GM12878 (cell line): ENCODE measurements around the gene GNA14. TPM values are rescaled to one million over a fixed set of nuclear protein-coding genes. Genes with fewer than 3 reads are reported as not detected.

Experiments used
- ATAC-seq: fragments of 200-7000 bp; cut with Tn5 transposase; 3 replicates; pipeline ENCODE4 v1.9.1; 2020; ENCODE audit warnings: mild to moderate bottlenecking, moderate library complexity
- BruUV-seq: library from RNA; stranded (reverse); fragments of 400-500 nt; replicated peaks from 2 replicates; lab custom pipeline; 2021; lab: Mats Ljungman, UMichigan
- CTCF ChIA-PET: fragments of 300-600 bp; sonication (Branson Sonifier 250); formaldehyde crosslinking; extraction: SDS; loops from one replicate; lab custom pipeline; 2021; ENCODE audit warnings: inconsistent platforms; lab: Yijun Ruan, JAX
- POLR2A ChIA-PET: fragments of 350-600 bp; formaldehyde crosslinking; extraction: SDS; loops from one replicate; lab custom pipeline; 2021; ENCODE audit warnings: inconsistent platforms; lab: Charles Lee
- RAD21 ChIA-PET: fragments of 300-600 bp; sonication (Branson Sonifier 250); formaldehyde crosslinking; loops from one replicate; lab custom pipeline; 2023; ENCODE audit warnings: antibody characterized with exemption; ENCODE audit not compliant: unreplicated experiment; lab: Charles Lee
- SMC1A ChIA-PET: fragments of 300-600 bp; sonication (Branson Sonifier 250); formaldehyde crosslinking; loops from one replicate; lab custom pipeline; 2023; ENCODE audit not compliant: unreplicated experiment, uncharacterized antibody; lab: Charles Lee
- DNase-seq: peaks from one replicate; pipeline ENCODE4 v3.0.0-alpha.2; 2011; ENCODE audit warnings: low read depth, low spot score
- FAIRE-seq: peaks from 3 replicates; lab custom pipeline; 2011; peaks lifted over from hg19 to GRCh38; lab: Jason Lieb, UNC
- H2AFZ ChIP-seq: 2 replicates; pipeline ENCODE4 v1.6.0; 2011; ENCODE audit warnings: low read depth, low read length, control low read depth; ENCODE audit not compliant: control insufficient read depth
- H3K27ac ChIP-seq: 2 replicates; pipeline ENCODE4 v1.5.1; 2011; ENCODE audit warnings: control low read depth; ENCODE audit not compliant: control insufficient read depth, insufficient read depth
- H3K27me3 ChIP-seq, 2 experiments: replicated peaks in 1 of 2; 2 replicates each; pipeline versions ENCODE4 v1.6.0 to v1.6.1; 2011; ENCODE audit warnings: low read length in 1 of 2; ENCODE audit not compliant: control insufficient read depth in 2 of 2, insufficient read depth in 2 of 2
- H3K36me3 ChIP-seq, 2 experiments: 2 replicates each; pipeline ENCODE4 v1.5.1; 2011; ENCODE audit warnings: low read length in 1 of 2; ENCODE audit not compliant: control insufficient read depth in 2 of 2, insufficient read depth in 2 of 2
- H3K4me1 ChIP-seq: 2 replicates; pipeline ENCODE4 v1.6.1; 2011; ENCODE audit warnings: mild to moderate bottlenecking, low read length, moderate library complexity, mixed read lengths; ENCODE audit not compliant: control insufficient read depth, insufficient read depth
- H3K4me2 ChIP-seq: 2 replicates; pipeline ENCODE4 v1.6.0; 2011; ENCODE audit warnings: control low read depth; ENCODE audit not compliant: control insufficient read depth, insufficient read depth
- H3K4me3 ChIP-seq: fragments of 200-600 bp; sonication (generic); 2 replicates; pipeline ENCODE4 v1.5.1; 2016
- H3K79me2 ChIP-seq: 2 replicates; pipeline ENCODE4 v1.6.0; 2011; ENCODE audit warnings: low read length; ENCODE audit not compliant: control insufficient read depth, insufficient read depth
- H3K9ac ChIP-seq: 2 replicates; pipeline ENCODE4 v1.8.0; 2011; ENCODE audit warnings: low read length, control low read depth, mixed read lengths; ENCODE audit not compliant: control insufficient read depth, insufficient read depth
- H3K9me3 ChIP-seq: replicated peaks from 3 replicates; pipeline ENCODE4 v1.5.1; 2011; ENCODE audit warnings: mild to moderate bottlenecking, low read length; ENCODE audit not compliant: control insufficient read depth, insufficient read depth
- H4K20me1 ChIP-seq: 2 replicates; pipeline ENCODE4 v1.6.0; 2011; ENCODE audit not compliant: control insufficient read depth, insufficient read depth
- CBFB ChIP-seq: IDR thresholded peaks from 2 replicates; pipeline ENCODE4 v1.6.1; 2016; ENCODE audit warnings: antibody characterized with exemption, low read depth
- HDAC2 ChIP-seq: fragments of 200-600 bp; sonication (generic); IDR thresholded peaks from 2 replicates; pipeline ENCODE4 v1.6.1; 2017
- KAT2A ChIP-seq: conservative IDR thresholded peaks from 2 replicates; pipeline ENCODE4 v1.6.1; 2011; ENCODE audit warnings: low read depth, low read length; ENCODE audit not compliant: control insufficient read depth
- MYC ChIP-seq: IDR thresholded peaks from 2 replicates; pipeline ENCODE4 v1.6.1; 2011; ENCODE audit warnings: mild to moderate bottlenecking, low read length, moderate library complexity, inconsistent platforms; ENCODE audit not compliant: insufficient read depth, insufficient replicate concordance, insufficient read length, severe bottlenecking
- NBN ChIP-seq: fragments of 450-650 bp; IDR thresholded peaks from 2 replicates; pipeline ENCODE4 v1.6.1; 2016
- NRF1 ChIP-seq: conservative IDR thresholded peaks from 2 replicates; pipeline ENCODE4 v1.6.1; 2011; ENCODE audit warnings: mild to moderate bottlenecking, low read depth, low read length, improper control_type of control experiment
- PAX5 ChIP-seq: IDR thresholded peaks from 2 replicates; pipeline ENCODE4 v1.6.1; 2011; ENCODE audit warnings: low read depth, low read length, borderline replicate concordance
- POLR2A ChIP-seq: IDR thresholded peaks from 2 replicates; pipeline ENCODE4 v1.6.1; 2011; ENCODE audit warnings: low read depth, mild to moderate bottlenecking, low read length
- POU2F2 ChIP-seq: IDR thresholded peaks from 3 replicates; pipeline ENCODE4 v1.6.1; 2011; ENCODE audit warnings: low read depth, mild to moderate bottlenecking, low read length, borderline replicate concordance
- SIN3A ChIP-seq: IDR thresholded peaks from 2 replicates; pipeline ENCODE4 v1.6.1; 2012; ENCODE audit warnings: low read depth, low read length, improper control_type of control experiment
- SREBF2 ChIP-seq: IDR thresholded peaks from 2 replicates; pipeline ENCODE4 v1.6.1; 2012; ENCODE audit warnings: mild to moderate bottlenecking, low read length
- STAT1 ChIP-seq: fragments of 450-650 bp; conservative IDR thresholded peaks from 2 replicates; pipeline ENCODE4 v1.6.1; 2014; ENCODE audit warnings: antibody characterized with exemption, mild to moderate bottlenecking
- YY1 ChIP-seq: IDR thresholded peaks from 2 replicates; pipeline ENCODE4 v1.6.1; 2011; ENCODE audit warnings: low read depth, mild to moderate bottlenecking, low read length
- ZBED1 ChIP-seq: IDR thresholded peaks from 2 replicates; pipeline ENCODE4 v1.6.1; 2016; ENCODE audit warnings: borderline replicate concordance
- WGBS: methylation state at CpG from one replicate; pipeline ENCODE4 v1.1.6; 2016; ENCODE audit warnings: low lambda C conversion rate; ENCODE audit not compliant: insufficient replicate concordance, insufficient coverage; ENCODE audit errors: missing lambda C conversion rate; 5-methylcytosine and 5-hydroxymethylcytosine counted together
- in situ Hi-C: fragments of 300-500 bp; cut with MboI; formaldehyde crosslinking; loops from 9 replicates; pipeline ENCODE4 v1.14.3; 2018; ENCODE audit warnings: mixed read lengths
- intact Hi-C: fragments of 100-400 bp; cut with micrococcal nuclease; formaldehyde crosslinking; loops from one replicate; pipeline ENCODE4 v1.14.2; 2022; ENCODE audit not compliant: unreplicated experiment
- polyA plus RNA-seq, 11 experiments: library from polyadenylated mRNA; depleted of rRNA in 4 of 11; unstranded in 6 of 11; stranded (reverse) in 5 of 11; fragments of >200 nt; fragmentation: Nextera tagmentation in 4 of 11; fragmentation: Illumina TruSeq in 1 of 11; extraction: Ambion mirVana in 4 of 11; extraction: Trizol in 1 of 11; gene quantifications; 1 replicate in 1 of 11; 2 replicates in 10 of 11; pipeline versions ENCODE4 v1.2.1 to v1.2.3, GENCODE V29; 2011 to 2016; ENCODE audit warnings: inconsistent platforms in 2 of 11, missing spikeins in 2 of 11, low read depth in 1 of 11
- total RNA-seq, 4 experiments: library from RNA; depleted of rRNA in 3 of 4; stranded (reverse); fragments of >200 nt in 3 of 4; fragmentation: Illumina TruSeq in 1 of 4; extraction: Trizol in 1 of 4; gene quantifications; 2 replicates each; pipeline versions ENCODE4 v1.2.1 to v1.2.3, GENCODE V29; 2013 to 2021

The GNA14 gene
- total and polyA plus RNA-seq, 10 of the 15 experiments (the other 5 are each of a cell fraction or from before 2014, with no cell fraction given), result 0.17 TPM; not detected in 9

DNA sequence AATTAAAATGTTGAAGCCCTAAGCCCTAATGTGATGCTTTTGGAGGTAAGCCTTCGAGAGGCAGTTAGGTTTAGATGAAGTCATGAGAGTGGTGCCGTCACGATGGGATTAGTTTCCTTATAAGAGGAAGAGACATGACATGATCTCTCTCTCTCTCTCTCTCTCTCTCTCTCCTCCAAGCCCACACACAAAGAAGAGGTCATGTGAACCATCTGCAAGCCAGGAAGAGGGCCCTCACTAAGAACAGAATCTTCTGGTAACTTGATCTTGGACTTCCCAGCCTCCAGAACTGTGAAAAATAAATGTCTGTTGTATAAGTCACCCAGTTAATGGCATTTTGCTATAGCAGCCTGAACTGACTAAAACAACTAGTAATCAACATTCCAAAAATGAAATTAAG, 175.5 kb downstream of the GNA14 start:
- POLR2A ChIA-PET, result no interaction called here

DNA sequence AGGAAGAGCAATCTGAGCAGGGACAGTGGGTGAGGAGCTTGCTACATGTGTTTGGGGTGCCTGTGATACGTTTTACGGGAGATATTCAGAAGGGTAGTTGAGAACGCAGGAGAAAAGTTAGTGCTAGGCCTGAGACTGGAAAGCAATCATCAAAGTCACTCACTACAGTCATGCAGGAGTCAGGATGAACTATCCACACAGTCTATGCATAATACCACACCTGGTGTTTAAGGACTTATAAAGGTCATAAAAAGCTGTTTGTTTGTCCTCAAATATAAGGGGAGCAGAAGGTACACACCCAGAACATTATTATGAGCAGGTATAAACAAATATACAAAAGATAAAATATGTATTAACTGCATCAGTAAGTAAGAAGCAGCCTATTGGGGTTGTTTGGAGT, 176.6 kb downstream of the GNA14 start:
- WGBS, result 35% methylated on average over 3 of the region's 3 CpGs
- in situ Hi-C loops, result no loop called here
- Histone ChIP-seq H3K9me3 (no peaks in the 10 kb centered on the region), H3K27me3 (no peaks in the 10 kb centered on the region; a peak in 1 of 4 replicates), H3K4me3 (no peak overlapping the region), H3K4me2 (no peak overlapping the region), H4K20me1 (no peaks in the 10 kb centered on the region), H3K36me3 (no peaks in the 10 kb centered on the region), H3K79me2 (no peaks in the 10 kb centered on the region), H3K9ac (no peak overlapping the region), H3K27ac (no peak overlapping the region), H3K4me1 (no peaks in the 10 kb centered on the region), H2AFZ (no peak overlapping the region)
- no peak for ATAC-seq
- CTCF ChIA-PET, result interaction anchor here (1.0 kb wide), 1 partner anchor 14 kb away, joined by 4 read pairs; no protein-coding TSS in a partner anchor
- BruUV-seq, result no TSS peak
- no peak for DNase-seq
- RAD21 ChIA-PET, result no interaction called here
- POLR2A ChIA-PET, result interaction anchor here (0.5 kb wide), 1 partner anchor 513 kb away, joined by 3 read pairs; no protein-coding TSS in a partner anchor
- no peak for FAIRE-seq
- no peak for TF ChIP-seq POLR2A
- no peak for TF ChIP-seq ZBED1
- no peak for TF ChIP-seq MYC
- TF ChIP-seq CBFB, result no peak
- no peak for TF ChIP-seq STAT1
- no peak for TF ChIP-seq SIN3A
- TF ChIP-seq PAX5, result no peak
- TF ChIP-seq NBN, result no peak
- no peak for TF ChIP-seq SREBF2
- intact Hi-C loops, result no loop called here
- SMC1A ChIA-PET, result no interaction called here

More for the DNA sequence above, 175.5 kb downstream of the GNA14 start:
- SMC1A ChIA-PET, result no interaction called here
- H2AFZ ChIP-seq, result no peak overlapping the region
- no peaks in the 10 kb centered on the region for H3K4me1 ChIP-seq
- no peak for TF ChIP-seq NRF1
- TF ChIP-seq POLR2A, result no peak
- TF ChIP-seq POU2F2, result no peak
- no peak for TF ChIP-seq YY1
- no peak for TF ChIP-seq HDAC2
- no peak for TF ChIP-seq KAT2A
- TF ChIP-seq, all 136 proteins: peak for 0
- H3K9ac ChIP-seq, result no peak overlapping the region
- 66% methylated on average over 3 of the region's 3 CpGs for WGBS
- H3K79me2 ChIP-seq, result no peaks in the 10 kb centered on the region
- DNase-seq (no peak), FAIRE-seq (no peak), ATAC-seq (no peak)
- H3K4me2 ChIP-seq, result no peak overlapping the region
- no TSS peak for BruUV-seq
- intact Hi-C loops (no loop called here), in situ Hi-C loops (no loop called here)
- ChIA-PET RAD21 (no interaction called here), CTCF (no interaction called here)
- H3K27me3 ChIP-seq, result no peaks in the 10 kb centered on the region; a peak in 1 of 4 replicates
- H3K9me3 ChIP-seq, result no peaks in the 10 kb centered on the region
- no peaks in the 10 kb centered on the region for H4K20me1 ChIP-seq
- no peak overlapping the region for H3K27ac ChIP-seq
- H3K36me3 ChIP-seq, result no peaks in the 10 kb centered on the region
- no peak overlapping the region for H3K4me3 ChIP-seq
